Measurements from ENCODE around the gene NOVA1. TPM values are rescaled to one million over a fixed set of nuclear protein-coding genes. Genes with fewer than 3 reads are reported as not detected.

The NOVA1 gene
- total RNA-seq, 1 donor from 2014 or later: 1.5 TPM

- no peak for DNase-seq (ENCODE audit: low read depth)
These were observed 3.7 kb downstream of the NOVA1 start for GRCh38 chr14:26594148-26594547.

GRCh38 chr14:26593357-26593756 lies 4.5 kb downstream of the NOVA1 start:
- no peak for DNase-seq (ENCODE audit: low read depth)

- DNase-seq (ENCODE audit: low read depth): no peak
These were observed 7.9 kb downstream of the NOVA1 start for GRCh38 chr14:26589925-26590324.

GRCh38 chr14:26577711-26578110 lies 20.1 kb downstream of the NOVA1 start:
- DNase-seq (ENCODE audit: low read depth): no peak

GRCh38 chr14:26554069-26554772 lies 43.6 kb downstream of the NOVA1 start:
- no peak for DNase-seq (ENCODE audit: low read depth)

- no peak for DNase-seq (ENCODE audit: low read depth)
These were observed 48.3 kb downstream of the NOVA1 start for GRCh38 chr14:26549571-26549970.

GRCh38 chr14:26548406-26548805 lies 49.4 kb downstream of the NOVA1 start:
- DNase-seq (ENCODE audit: low read depth): no peak

- DNase-seq (ENCODE audit: low read depth): no peak
These were observed 59.7 kb downstream of the NOVA1 start for GRCh38 chr14:26538176-26538575.

- no peak for DNase-seq (ENCODE audit: low read depth)
These were observed 65.9 kb downstream of the NOVA1 start for GRCh38 chr14:26531894-26532293.

GRCh38 chr14:26528415-26529182 lies 69.2 kb downstream of the NOVA1 start:
- no peak for DNase-seq (ENCODE audit: low read depth)

GRCh38 chr14:26527095-26527494 lies 70.7 kb downstream of the NOVA1 start:
- no peak for DNase-seq (ENCODE audit: low read depth)

- no peak for DNase-seq (ENCODE audit: low read depth)
These were observed 71.7 kb downstream of the NOVA1 start for GRCh38 chr14:26526137-26526536.

GRCh38 chr14:26525085-26525484 lies 72.7 kb downstream of the NOVA1 start:
- DNase-seq (ENCODE audit: low read depth): no peak

GRCh38 chr14:26522967-26523366 lies 74.9 kb downstream of the NOVA1 start:
- no peak for DNase-seq (ENCODE audit: low read depth)

- no peak for DNase-seq (ENCODE audit: low read depth)
These were observed 80.1 kb downstream of the NOVA1 start for GRCh38 chr14:26517771-26518170.

GRCh38 chr14:26500028-26500427 lies 97.8 kb downstream of the NOVA1 start:
- no peak for DNase-seq (ENCODE audit: low read depth)

GRCh38 chr14:26499546-26499945 lies 98.3 kb downstream of the NOVA1 start:
- no peak for DNase-seq (ENCODE audit: low read depth)

GRCh38 chr14:26486922-26487321 lies 110.9 kb downstream of the NOVA1 start:
- no peak for DNase-seq (ENCODE audit: low read depth)

- no peak for DNase-seq (ENCODE audit: low read depth)
These were observed 113.3 kb downstream of the NOVA1 start for GRCh38 chr14:26484562-26484961.

- DNase-seq (ENCODE audit: low read depth): no peak
These were observed 118.9 kb downstream of the NOVA1 start for GRCh38 chr14:26478967-26479366.

GRCh38 chr14:26466862-26467261 lies 131.0 kb downstream of the NOVA1 start:
- DNase-seq (ENCODE audit: low read depth): no peak

- no peak for DNase-seq (ENCODE audit: low read depth)
These were observed 134.7 kb downstream of the NOVA1 start for GRCh38 chr14:26463136-26463535.

GRCh38 chr14:26454105-26454504 lies 143.7 kb downstream of the NOVA1 start:
- no peak for DNase-seq (ENCODE audit: low read depth)

Data from myocyte (in vitro differentiated cells).